NT2/D1 (cell line): ENCODE results near the gene GSN.
A peak's percentile ranks its signal among the peaks of the same experiment; 100 is the strongest.

ENCODE experiments used
- DNase-seq: peaks from one replicate; pipeline ENCODE4 v3.0.0-alpha.2; 2011; ENCODE audit warnings: low read depth, low spot score
- H3K27me3 ChIP-seq: 2 replicates; pipeline ENCODE4 v1.6.0; 2011; ENCODE audit warnings: mild to moderate bottlenecking; ENCODE audit not compliant: insufficient read length, insufficient read depth
- H3K36me3 ChIP-seq: 2 replicates; pipeline ENCODE4 v1.6.1; 2011; ENCODE audit warnings: mild to moderate bottlenecking, low read length, mixed read lengths; ENCODE audit not compliant: insufficient read depth, insufficient read length
- H3K4me1 ChIP-seq: 2 replicates; pipeline ENCODE4 v1.5.1; 2011; ENCODE audit not compliant: insufficient read depth, insufficient read length
- H3K4me3 ChIP-seq: 2 replicates; pipeline ENCODE4 v1.5.1; 2011; ENCODE audit warnings: low read depth; ENCODE audit not compliant: insufficient read length
- H3K9ac ChIP-seq: 2 replicates; pipeline ENCODE4 v1.6.0; 2011; ENCODE audit warnings: low read depth; ENCODE audit not compliant: insufficient read length
- H3K9me3 ChIP-seq: 2 replicates; pipeline ENCODE4 v1.5.1; 2011; ENCODE audit warnings: mild to moderate bottlenecking, low read length; ENCODE audit not compliant: insufficient read depth
- SUZ12 ChIP-seq: IDR thresholded peaks from 2 replicates; pipeline ENCODE4 v1.6.1; 2011; ENCODE audit not compliant: insufficient read length, insufficient read depth; ENCODE audit errors: extremely low read depth
- YY1 ChIP-seq: IDR thresholded peaks from 2 replicates; pipeline ENCODE4 v1.6.1; 2011; ENCODE audit not compliant: insufficient read length, insufficient read depth
- ZNF274 ChIP-seq: IDR thresholded peaks from 2 replicates; pipeline ENCODE4 v1.6.1; 2011; ENCODE audit warnings: mild to moderate bottlenecking, low read depth, low read length

The GSN gene

GRCh38 chr9:121267689-121268597 lies at the start of gene GSN:
GSN (plus strand) TSS chr9:121268162; CDS start chr9:121301972, 33,810 bp downstream.
- no peak for DNase-seq
- H3K4me1 ChIP-seq: peaks cover 7% of the 10 kb centered on the region
- TF ChIP-seq SUZ12 (no peak), ZNF274 (no peak), YY1 (no peak)
- H3K4me3 ChIP-seq: peak within 1 kb of the TSS; percentile 59
- H3K36me3 ChIP-seq: no peaks in the 10 kb centered on the region
- no peaks in the 10 kb centered on the region for H3K9me3 ChIP-seq
- peaks cover 27% of the 10 kb centered on the region for H3K27me3 ChIP-seq
- H3K9ac ChIP-seq: peak within 1 kb of the TSS; percentile 66

GRCh38 chr9:121218357-121219027 lies 49.5 kb upstream of the GSN start:
- H3K4me3 ChIP-seq: no peak overlapping the region
- no peak for DNase-seq
- peaks cover 8% of the 10 kb centered on the region for H3K4me1 ChIP-seq
- no peaks in the 10 kb centered on the region for H3K36me3 ChIP-seq
- TF ChIP-seq YY1: no peak
- no peak for TF ChIP-seq SUZ12
- no peak for TF ChIP-seq ZNF274
- no peaks in the 10 kb centered on the region for H3K9me3 ChIP-seq
- no peaks in the 10 kb centered on the region for H3K27me3 ChIP-seq
- H3K9ac ChIP-seq: no peak overlapping the region

DNA sequence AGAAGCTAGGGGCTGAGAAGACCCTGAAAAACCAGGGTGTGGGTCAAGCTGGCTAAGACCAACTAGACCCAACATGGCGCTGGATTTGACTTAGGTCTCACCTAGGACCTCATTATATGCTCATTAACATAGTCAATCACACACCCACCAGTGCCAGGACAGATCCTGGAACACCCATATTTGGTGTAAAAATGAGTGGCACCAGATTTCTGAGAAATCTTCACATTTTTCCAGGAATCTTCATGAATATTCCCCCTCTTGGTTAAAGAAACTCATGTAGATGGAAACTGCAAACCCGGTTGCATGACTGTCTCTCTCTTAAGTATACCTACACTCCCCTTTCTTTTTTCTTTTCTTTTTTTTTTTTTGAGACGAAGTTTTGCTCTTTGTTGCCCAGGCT lies 48.4 kb upstream of the GSN start:
- Histone ChIP-seq H3K27me3 (no peaks in the 10 kb centered on the region), H3K4me3 (no peak overlapping the region), H3K36me3 (no peaks in the 10 kb centered on the region), H3K9me3 (no peaks in the 10 kb centered on the region), H3K4me1 (peaks cover 8% of the 10 kb centered on the region), H3K9ac (no peak overlapping the region)
- no peak for TF ChIP-seq ZNF274
- TF ChIP-seq YY1: no peak
- no peak for TF ChIP-seq SUZ12
- DNase-seq: no peak

- TF ChIP-seq YY1 (no peak), SUZ12 (no peak), ZNF274 (no peak)
- Histone ChIP-seq H3K4me1 (peaks cover 8% of the 10 kb centered on the region), H3K4me3 (no peak overlapping the region), H3K36me3 (no peaks in the 10 kb centered on the region), H3K9ac (peak overlapping the region; percentile 57), H3K9me3 (no peaks in the 10 kb centered on the region), H3K27me3 (no peaks in the 10 kb centered on the region)
- DNase-seq: peak; percentile 93
These were observed 46.8 kb upstream of the GSN start for GRCh38 chr9:121220996-121221663.

DNA sequence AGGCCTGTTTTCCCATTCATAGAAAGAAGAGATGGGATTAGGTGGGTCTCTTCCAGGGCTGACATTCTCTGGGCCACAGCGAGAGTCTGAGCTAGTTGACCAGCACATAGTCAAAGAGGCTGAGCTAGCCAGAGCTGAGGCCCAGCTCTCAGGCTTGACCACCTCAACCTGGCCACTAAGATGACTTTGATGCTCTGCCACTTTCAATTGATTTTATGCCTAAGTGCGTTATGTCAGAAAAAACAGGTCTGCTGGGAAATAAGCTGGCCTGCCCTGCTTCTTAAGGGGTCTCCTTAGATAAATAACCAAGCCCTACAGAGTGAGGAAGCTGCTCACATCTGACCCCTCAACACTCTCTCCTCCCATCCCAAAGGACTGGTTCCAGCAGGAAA lies 46.3 kb upstream of the GSN start:
- peaks cover 8% of the 10 kb centered on the region for H3K4me1 ChIP-seq
- TF ChIP-seq ZNF274: no peak
- TF ChIP-seq YY1: no peak
- no peak for TF ChIP-seq SUZ12
- no peaks in the 10 kb centered on the region for H3K9me3 ChIP-seq
- no peaks in the 10 kb centered on the region for H3K36me3 ChIP-seq
- peak overlapping the region; percentile 57 for H3K9ac ChIP-seq
- no peaks in the 10 kb centered on the region for H3K27me3 ChIP-seq
- no peak overlapping the region for H3K4me3 ChIP-seq
- no peak for DNase-seq

- no peaks in the 10 kb centered on the region for H3K27me3 ChIP-seq
- H3K9ac ChIP-seq: no peak overlapping the region
- peaks cover 8% of the 10 kb centered on the region for H3K4me1 ChIP-seq
- TF ChIP-seq ZNF274 (no peak), YY1 (no peak), SUZ12 (no peak)
- H3K9me3 ChIP-seq: no peaks in the 10 kb centered on the region
- no peaks in the 10 kb centered on the region for H3K36me3 ChIP-seq
- H3K4me3 ChIP-seq: no peak overlapping the region
- no peak for DNase-seq
These were observed 45.3 kb upstream of the GSN start for GRCh38 chr9:121222524-121223171.
